KMS-11 (cell line): ENCODE data around the gene GTPBP3.

ENCODE experiments used
- H2AFZ ChIP-seq: fragments of 200-600 bp; sonication (generic); 2 replicates; pipeline ENCODE4 v1.6.1; 2016; ENCODE audit warnings: antibody characterized with exemption, mixed run types, low read depth
- H3K27ac ChIP-seq: fragments of 200-600 bp; sonication (generic); 2 replicates; pipeline ENCODE4 v1.6.1; 2016; ENCODE audit warnings: mild to moderate bottlenecking, mixed run types
- H3K27me3 ChIP-seq: fragments of 200-600 bp; sonication (generic); 2 replicates; pipeline ENCODE4 v1.6.1; 2017; ENCODE audit warnings: mild to moderate bottlenecking, low read depth, mixed run types, moderate library complexity; ENCODE audit not compliant: insufficient read depth
- H3K36me3 ChIP-seq: fragments of 200-600 bp; sonication (generic); 2 replicates; pipeline ENCODE4 v1.6.1; 2017; ENCODE audit warnings: mild to moderate bottlenecking, mixed run types; ENCODE audit not compliant: insufficient read depth
- H3K4me1 ChIP-seq: fragments of 200-600 bp; sonication (generic); 2 replicates; pipeline ENCODE4 v1.6.1; 2016; ENCODE audit warnings: mild to moderate bottlenecking, low read depth, mixed run types; ENCODE audit not compliant: poor library complexity, severe bottlenecking
- H3K4me2 ChIP-seq: fragments of 200-600 bp; sonication (generic); 2 replicates; pipeline ENCODE4 v1.7.0; 2016; ENCODE audit warnings: mild to moderate bottlenecking, mixed run types
- H3K4me3 ChIP-seq: fragments of 200-600 bp; sonication (generic); IDR thresholded peaks from 2 replicates; pipeline ENCODE4 v1.6.1; 2017; ENCODE audit warnings: low read depth, low read length, mixed read lengths; ENCODE audit not compliant: insufficient read depth
- H3K79me2 ChIP-seq: fragments of 200-600 bp; sonication (generic); 2 replicates; pipeline ENCODE4 v1.6.1; 2016; ENCODE audit warnings: low read depth, mixed run types; ENCODE audit not compliant: insufficient read depth
- H3K9ac ChIP-seq: fragments of 200-600 bp; sonication (generic); 2 replicates; pipeline ENCODE4 v1.6.1; 2016; ENCODE audit warnings: mild to moderate bottlenecking, mixed run types
- H4K20me1 ChIP-seq: fragments of 200-600 bp; sonication (generic); 2 replicates; pipeline ENCODE4 v1.6.1; 2016; ENCODE audit warnings: mild to moderate bottlenecking, mixed run types; ENCODE audit not compliant: insufficient read depth
- TF ChIP-seq, protein P1 (sequence below): fragments of 200-600 bp; sonication (generic); conservative IDR thresholded peaks from 2 replicates; pipeline ENCODE4 v1.6.1; 2017; ENCODE audit warnings: low read depth, mild to moderate bottlenecking, antibody characterized with exemption, low read length, moderate library complexity, mixed read lengths

Gene GTPBP3

DNA sequence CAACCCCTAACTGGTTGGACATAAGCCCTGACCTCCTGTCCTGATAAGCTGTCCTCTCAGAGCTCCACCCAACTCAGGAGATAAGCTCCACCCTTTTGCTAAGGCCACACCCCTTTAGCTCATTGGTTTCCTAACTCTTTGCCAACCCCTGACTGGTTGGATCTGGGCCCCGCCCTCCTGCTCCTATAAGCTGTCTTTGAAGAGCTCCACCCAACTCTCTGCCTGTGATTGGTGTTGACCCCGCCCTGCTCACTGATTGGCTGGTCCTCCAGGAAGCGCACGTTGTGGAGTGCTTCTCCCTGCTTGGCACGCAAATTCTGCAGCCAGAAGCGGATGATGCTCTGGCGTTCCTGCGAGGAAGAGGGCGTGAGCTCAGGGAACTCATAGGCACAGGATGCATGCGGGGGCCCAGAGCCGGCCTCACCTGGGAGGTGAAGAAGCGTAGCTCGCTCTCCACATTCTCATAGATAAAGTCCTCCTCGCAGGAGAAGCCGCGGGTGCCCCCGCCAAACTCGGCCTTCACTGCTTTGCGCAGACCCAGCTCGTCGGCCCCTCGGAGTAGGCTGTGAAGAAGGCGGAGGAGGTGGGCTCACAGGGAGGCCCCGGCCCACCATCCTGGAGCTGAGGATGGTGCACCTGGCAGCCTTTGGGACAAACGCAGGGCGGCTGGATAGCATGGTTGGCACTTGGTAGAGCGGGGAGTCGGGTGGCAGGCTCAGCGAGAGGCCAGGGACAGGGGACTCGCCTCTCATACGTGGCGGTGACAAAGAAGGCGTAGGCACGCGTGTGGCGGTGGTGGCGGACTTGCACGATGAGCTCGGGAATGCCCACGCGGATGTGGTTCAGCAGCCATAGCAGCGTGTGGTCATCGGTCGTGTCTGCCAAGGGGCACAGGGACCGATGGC lies 4.4 kb upstream of the GTPBP3 start:
- Histone ChIP-seq H3K36me3 (no peaks in the 10 kb centered on the region), H3K79me2 (no peaks in the 10 kb centered on the region), H3K4me2 (no peak overlapping the region), H3K9ac (no peak overlapping the region), H3K4me1 (peaks cover 19% of the 10 kb centered on the region), H2AFZ (no peak overlapping the region), H4K20me1 (no peaks in the 10 kb centered on the region), H3K27ac (no peak overlapping the region), H3K4me3 (no peak overlapping the region), H3K27me3 (no peaks in the 10 kb centered on the region)
- TF ChIP-seq, protein P1, sequence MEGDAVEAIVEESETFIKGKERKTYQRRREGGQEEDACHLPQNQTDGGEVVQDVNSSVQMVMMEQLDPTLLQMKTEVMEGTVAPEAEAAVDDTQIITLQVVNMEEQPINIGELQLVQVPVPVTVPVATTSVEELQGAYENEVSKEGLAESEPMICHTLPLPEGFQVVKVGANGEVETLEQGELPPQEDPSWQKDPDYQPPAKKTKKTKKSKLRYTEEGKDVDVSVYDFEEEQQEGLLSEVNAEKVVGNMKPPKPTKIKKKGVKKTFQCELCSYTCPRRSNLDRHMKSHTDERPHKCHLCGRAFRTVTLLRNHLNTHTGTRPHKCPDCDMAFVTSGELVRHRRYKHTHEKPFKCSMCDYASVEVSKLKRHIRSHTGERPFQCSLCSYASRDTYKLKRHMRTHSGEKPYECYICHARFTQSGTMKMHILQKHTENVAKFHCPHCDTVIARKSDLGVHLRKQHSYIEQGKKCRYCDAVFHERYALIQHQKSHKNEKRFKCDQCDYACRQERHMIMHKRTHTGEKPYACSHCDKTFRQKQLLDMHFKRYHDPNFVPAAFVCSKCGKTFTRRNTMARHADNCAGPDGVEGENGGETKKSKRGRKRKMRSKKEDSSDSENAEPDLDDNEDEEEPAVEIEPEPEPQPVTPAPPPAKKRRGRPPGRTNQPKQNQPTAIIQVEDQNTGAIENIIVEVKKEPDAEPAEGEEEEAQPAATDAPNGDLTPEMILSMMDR = no peak

- Histone ChIP-seq H3K4me2 (peak overlapping the region; percentile 78), H3K36me3 (no peaks in the 10 kb centered on the region), H3K4me3 (no peak overlapping the region), H3K4me1 (peaks cover 19% of the 10 kb centered on the region), H2AFZ (peak overlapping the region; percentile 88), H3K9ac (peak overlapping the region; percentile 66), H4K20me1 (no peaks in the 10 kb centered on the region), H3K27ac (peak overlapping the region; percentile 60), H3K79me2 (no peaks in the 10 kb centered on the region), H3K27me3 (no peaks in the 10 kb centered on the region)
- TF ChIP-seq, protein P1 = no peak
These were observed 3.5 kb upstream of the GTPBP3 start for GRCh38 chr19:17333611-17334413.

- Histone ChIP-seq H3K4me3 (no peak within 1 kb of the TSS), H3K27me3 (no peaks in the 10 kb centered on the region), H2AFZ (peak within 1 kb of the TSS; percentile 88), H3K4me1 (peaks cover 19% of the 10 kb centered on the region), H4K20me1 (no peaks in the 10 kb centered on the region), H3K36me3 (no peaks in the 10 kb centered on the region), H3K4me2 (peak within 1 kb of the TSS; percentile 83), H3K9ac (peak within 1 kb of the TSS; percentile 66), H3K27ac (peak within 1 kb of the TSS; percentile 60), H3K79me2 (no peaks in the 10 kb centered on the region)
- TF ChIP-seq, protein P1 = no peak
These were observed 2.6 kb upstream of the GTPBP3 start, which contains the start of gene ANO8 for GRCh38 chr19:17334414-17335409. Gene ANO8 (minus strand): TSS chr19:17334855. CDS start chr19:17334670, 185 bp downstream.

DNA sequence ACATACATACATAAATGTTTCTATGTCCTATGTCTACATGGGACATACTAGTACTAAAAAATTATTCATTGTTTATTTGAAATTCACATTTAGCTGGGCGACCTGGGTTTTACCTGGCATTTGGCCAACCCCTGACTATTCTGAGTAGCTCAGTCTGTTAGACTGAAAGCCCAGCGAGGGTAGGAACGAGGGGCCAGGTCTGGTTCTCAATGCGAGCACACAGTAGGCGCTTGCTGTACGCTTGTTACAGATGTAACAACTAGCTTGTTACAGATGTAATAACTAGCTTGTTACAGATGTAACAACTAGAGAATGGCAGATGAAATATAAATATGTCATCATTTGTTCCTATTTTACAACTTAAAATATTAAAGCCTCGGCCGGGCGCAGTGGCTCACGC lies 1.8 kb upstream of the GTPBP3 start:
- peak overlapping the region; percentile 88; the same call in 1 of the 2 replicates for H2AFZ ChIP-seq
- no peaks in the 10 kb centered on the region for H4K20me1 ChIP-seq
- H3K36me3 ChIP-seq = no peaks in the 10 kb centered on the region
- H3K4me3 ChIP-seq = no peak overlapping the region
- TF ChIP-seq, protein P1 = no peak
- no peak overlapping the region for H3K9ac ChIP-seq
- H3K79me2 ChIP-seq = no peaks in the 10 kb centered on the region
- peaks cover 19% of the 10 kb centered on the region for H3K4me1 ChIP-seq
- H3K27ac ChIP-seq = no peak overlapping the region
- H3K27me3 ChIP-seq = no peaks in the 10 kb centered on the region
- H3K4me2 ChIP-seq = peak overlapping the region; percentile 83
